ENCODE results near the gene AP5S1. TPM values are rescaled to one million over a fixed set of nuclear protein-coding genes. Genes with fewer than 3 reads are reported as not detected.

Gene AP5S1
- total and polyA plus RNA-seq, 2 of the 4 experiments (the other 2 are of a cell fraction): 10.1 to 11.7 TPM

- Histone ChIP-seq H2BK15ac (ENCODE audit: low read depth, low read length) (no peak overlapping the region), H3K9ac (ENCODE audit: low read depth, low read length) (no peak overlapping the region), H3K18ac (ENCODE audit: low read depth, low read length) (no peak overlapping the region), H4K20me1 (ENCODE audit: insufficient read depth, low read length) (no peaks in the 10 kb centered on the region), H3K4me1 (ENCODE audit: control insufficient read depth, insufficient read depth, low read length) (no peaks in the 10 kb centered on the region), H2AK9ac (replicated peaks; ENCODE audit: low read depth, low read length, poor library complexity) (no peak overlapping the region), H3K4me3 (ENCODE audit: insufficient read depth, low read depth, low read length) (no peak overlapping the region), H3K14ac (replicated peaks; ENCODE audit: low read depth, low read length) (no peak overlapping the region), H3K23ac (ENCODE audit: low read depth, low read length) (no peak overlapping the region), H3K9me1 (ENCODE audit: insufficient read depth, low read length) (no peaks in the 10 kb centered on the region), H2BK5ac (ENCODE audit: low read depth, low read length, poor library complexity, severe bottlenecking) (no peak overlapping the region), H3K4me2 (ENCODE audit: low read depth, low read length) (no peak overlapping the region), H4K5ac (ENCODE audit: low read depth, low read length) (no peak overlapping the region), H2BK20ac (ENCODE audit: low read depth, low read length) (no peak overlapping the region), H2BK120ac (ENCODE audit: low read depth, low read length) (no peak overlapping the region), H3K36me3 (ENCODE audit: control insufficient read depth, insufficient read depth, low read length) (peaks cover 3% of the 10 kb centered on the region), H2AFZ (replicated peaks; ENCODE audit: low read length, poor library complexity) (no peak overlapping the region), H3K79me1 (ENCODE audit: low read depth in 1 of 2, low read length in 2 of 2) (0 out of 4 replicates have a peak, but pooled peaks cover 0 to 3% of the 10 kb centered on the region in 2 experiments), H3K27me3 (ENCODE audit: control insufficient read depth, insufficient read depth, low read length) (no peaks in the 10 kb centered on the region), H3K27ac (ENCODE audit: insufficient read depth, low read length) (no peak overlapping the region), H3K9me3 (ENCODE audit: control insufficient read depth, insufficient read depth, low read length) (no peaks in the 10 kb centered on the region), H3K56ac (ENCODE audit: extremely low read depth, insufficient read depth, low read length) (no peak overlapping the region), H3K4ac (ENCODE audit: low read depth, low read length) (no peak overlapping the region), H4K91ac (ENCODE audit: insufficient read depth, low read depth, low read length) (no peak overlapping the region), H2AK5ac (ENCODE audit: low read depth, low read length) (no peak overlapping the region), H4K8ac (ENCODE audit: low read depth in 2 of 2, low read length in 2 of 2) (no peak overlapping the region)
- BruUV-seq (replicated peaks): no TSS peak
- ChIA-PET CTCF (no interaction called here), POLR2A (ENCODE audit: unreplicated experiment) (no interaction called here)
- in situ Hi-C loops (cut with MboI; ENCODE audit: low sequenced_read_pairs): no loop called here
- TF ChIP-seq CHD1 (IDR thresholded peaks at IDR 0.05; ENCODE audit: low read depth, low read length): no peak
- TF ChIP-seq CEBPB (IDR thresholded peaks at IDR 0.05; ENCODE audit: low read depth, low read length): no peak
- TF ChIP-seq ELK1 (IDR thresholded peaks at IDR 0.05; ENCODE audit: borderline replicate concordance, low read depth, low read length): no peak
- TF ChIP-seq BHLHE40 (IDR thresholded peaks at IDR 0.05; ENCODE audit: low read depth, low read length): no peak
- TF ChIP-seq RAD21 (IDR thresholded peaks at IDR 0.05; ENCODE audit: low read length): no peak
- no peak for TF ChIP-seq MAZ (IDR thresholded peaks at IDR 0.05; ENCODE audit: borderline replicate concordance, low read depth, low read length)
- no peak for TF ChIP-seq MXI1 (IDR thresholded peaks at IDR 0.05; ENCODE audit: borderline replicate concordance, low read depth, low read length)
- no peak for TF ChIP-seq NFE2L2 (IDR thresholded peaks at IDR 0.05; ENCODE audit: low read depth, low read length)
- no peak for ATAC-seq (ENCODE audit: low read depth)
- no CpG with 5 or more reads among the region's 4 CpGs for whole genome bisulfite sequencing, 2 experiments (ENCODE audit: extremely low coverage in 2 of 2, insufficient read length in 1 of 2)
- intact Hi-C loops (cut with micrococcal nuclease): no loop called here
- DNase-seq: no peak
- dilution Hi-C loops (cut with HindIII; ENCODE audit: low sequenced_read_pairs, unreplicated experiment): no loop called here
These were observed 15.8 kb downstream of the AP5S1 start for GRCh38 chr20:3836132-3836531.

Data from IMR-90 (cell line).